H1 (cell line): Measurements from ENCODE around the gene TADA2B. TPM values are rescaled to one million over a fixed set of nuclear protein-coding genes. Genes with fewer than 3 reads are reported as not detected.
"Not testable (repeated sequence)": the region's sequence is repeated elsewhere in the genome, so short reads cannot be mapped to it uniquely, and the experiment has no call there.

Experiments
- CTCF ChIA-PET: fragments of 300-600 bp; sonication (Branson Sonifier 250); formaldehyde crosslinking; loops from one replicate; lab custom pipeline; 2021; ENCODE audit not compliant: partially characterized antibody; lab: Charles Lee
- POLR2A ChIA-PET: fragments of 300-600 bp; sonication (Branson Sonifier 250); formaldehyde crosslinking; loops from one replicate; lab custom pipeline; 2021; ENCODE audit warnings: inconsistent platforms; ENCODE audit not compliant: partially characterized antibody; lab: Charles Lee
- DNase-seq, 2 experiments: peaks; one replicate each; pipeline versions ENCODE4 v3.0.0 to v3.0.0-alpha.2; 2010 to 2022; ENCODE audit warnings: low spot score in 2 of 2, low read depth in 1 of 2, mixed read lengths in 1 of 2
- FAIRE-seq: peaks from 2 replicates; lab custom pipeline; 2011; peaks lifted over from hg19 to GRCh38; lab: Jason Lieb, UNC
- H2AFZ ChIP-seq: 2 replicates; pipeline ENCODE4 v1.8.1; 2012; ENCODE audit warnings: low read length, inconsistent platforms
- H2AK5ac ChIP-seq: 2 replicates; pipeline ENCODE4 v1.6.1; 2013; ENCODE audit warnings: low read depth, low read length
- H2BK120ac ChIP-seq: replicated peaks from 2 replicates; pipeline ENCODE3; 2013; ENCODE audit warnings: low read depth, low read length, inconsistent platforms
- H2BK12ac ChIP-seq: 2 replicates; pipeline ENCODE4 v1.6.1; 2013; ENCODE audit warnings: low read depth, low read length
- H2BK15ac ChIP-seq: 2 replicates; pipeline ENCODE4 v1.6.1; 2013; ENCODE audit warnings: low read length
- H2BK20ac ChIP-seq: 2 replicates; pipeline ENCODE4 v1.6.1; 2013; ENCODE audit warnings: low read length
- H2BK5ac ChIP-seq: 2 replicates; pipeline ENCODE4 v1.6.1; 2013; ENCODE audit warnings: low read depth, low read length
- H3K14ac ChIP-seq: 2 replicates; pipeline ENCODE4 v1.6.1; 2013; ENCODE audit warnings: inconsistent platforms; ENCODE audit not compliant: insufficient read length
- H3K18ac ChIP-seq: 2 replicates; pipeline ENCODE4 v1.6.1; 2013; ENCODE audit warnings: low read length; ENCODE audit errors: extremely low read depth
- H3K23ac ChIP-seq: 2 replicates; pipeline ENCODE4 v1.6.1; 2013; ENCODE audit warnings: inconsistent platforms; ENCODE audit not compliant: insufficient read length
- H3K23me2 ChIP-seq: 2 replicates; pipeline ENCODE4 v1.6.1; 2013; ENCODE audit warnings: low read depth, low read length
- H3K27ac ChIP-seq: 2 replicates; pipeline ENCODE4 v1.6.1; 2011; ENCODE audit warnings: low read depth, low read length, inconsistent platforms
- H3K27me3 ChIP-seq, 4 experiments: replicated peaks in 1 of 4; 1 replicate in 1 of 4; 2 replicates in 3 of 4; pipeline versions ENCODE4 v1.6.1 to v1.8.1; 2011 to 2013; ENCODE audit warnings: low read length in 3 of 4, mild to moderate bottlenecking in 3 of 4, inconsistent platforms in 2 of 4, mixed read lengths in 2 of 4, moderate library complexity in 1 of 4; ENCODE audit not compliant: control insufficient read depth in 3 of 4, insufficient read depth in 3 of 4; ENCODE audit errors: extremely low read depth in 1 of 4
- H3K36me3 ChIP-seq, 4 experiments: 2 replicates each; pipeline versions ENCODE4 v1.6.1 to v1.8.1; 2011 to 2013; ENCODE audit warnings: mild to moderate bottlenecking in 4 of 4, low read length in 3 of 4, moderate library complexity in 2 of 4, control low read depth in 1 of 4, inconsistent platforms in 1 of 4; ENCODE audit not compliant: insufficient read depth in 4 of 4, control insufficient read depth in 2 of 4
- H3K4ac ChIP-seq: replicated peaks from 2 replicates; pipeline ENCODE3; 2013; ENCODE audit warnings: low read length, low read depth, mixed read lengths, inconsistent platforms; ENCODE audit not compliant: insufficient read length
- H3K4me1 ChIP-seq, 4 experiments: replicated peaks in 1 of 4; 1 replicate in 1 of 4; 2 replicates in 3 of 4; pipeline versions ENCODE4 v1.6.1 to v1.8.1; 2011 to 2013; ENCODE audit warnings: low read length in 3 of 4, inconsistent platforms in 2 of 4, mixed read lengths in 1 of 4; ENCODE audit not compliant: insufficient read depth in 4 of 4, control insufficient read depth in 3 of 4
- H3K4me2 ChIP-seq, 2 experiments: 2 replicates each; pipeline versions ENCODE4 v1.6.1 to v1.8.1; 2011 to 2013; ENCODE audit warnings: low read depth in 2 of 2, low read length in 2 of 2, control low read depth in 1 of 2, inconsistent platforms in 1 of 2, mild to moderate bottlenecking in 1 of 2; ENCODE audit not compliant: insufficient read depth in 1 of 2
- H3K4me3 ChIP-seq, 4 experiments: fragments of 200-600, 300-600 bp in 1 of 4; sonication (generic), shearing (Covaris generic), sonication (Bioruptor Twin) in 1 of 4; 2 replicates each; pipeline versions ENCODE4 v1.5.1 to v1.8.1; 2011 to 2016; ENCODE audit warnings: low read length in 4 of 4, low read depth in 3 of 4, control low read depth in 2 of 4, inconsistent platforms in 2 of 4, mild to moderate bottlenecking in 2 of 4, mixed read lengths in 1 of 4, moderate library complexity in 1 of 4; ENCODE audit not compliant: insufficient read depth in 2 of 4; ENCODE audit errors: extremely low read depth in 1 of 4
- H3K56ac ChIP-seq: replicated peaks from 2 replicates; pipeline ENCODE3; 2013; ENCODE audit warnings: low read depth, mild to moderate bottlenecking, mixed read lengths, low read length, inconsistent platforms; ENCODE audit not compliant: insufficient read length
- H3K79me1 ChIP-seq: 2 replicates; pipeline ENCODE4 v1.6.1; 2013; ENCODE audit warnings: low read depth, low read length, control low read depth
- H3K79me2 ChIP-seq, 2 experiments: 2 replicates each; pipeline versions ENCODE4 v1.6.1 to v1.8.1; 2012 to 2013; ENCODE audit warnings: low read length in 2 of 2, mild to moderate bottlenecking in 2 of 2, inconsistent platforms in 1 of 2; ENCODE audit not compliant: insufficient read depth in 2 of 2, control insufficient read depth in 1 of 2
- H3K9ac ChIP-seq, 4 experiments: replicated peaks in 1 of 4; 1 replicate in 1 of 4; 2 replicates in 3 of 4; pipeline versions ENCODE4 v1.6.1 to v1.8.1; 2011 to 2013; ENCODE audit warnings: low read depth in 3 of 4, low read length in 3 of 4, control low read depth in 2 of 4, mild to moderate bottlenecking in 2 of 4, moderate library complexity in 2 of 4, inconsistent platforms in 1 of 4; ENCODE audit errors: extremely low read depth in 1 of 4
- H3K9me3 ChIP-seq, 2 experiments: 2 replicates each; pipeline versions ENCODE4 v1.6.1 to v1.8.1; 2012 to 2013; ENCODE audit warnings: mild to moderate bottlenecking in 2 of 2, moderate library complexity in 2 of 2, control low read depth in 1 of 2, inconsistent platforms in 1 of 2, low read depth in 1 of 2, low read length in 1 of 2, mixed read lengths in 1 of 2; ENCODE audit not compliant: insufficient read depth in 2 of 2
- H4K20me1 ChIP-seq, 2 experiments: replicated peaks in 1 of 2; 2 replicates each; pipeline versions ENCODE3 to v1.8.1; 2011 to 2013; ENCODE audit warnings: inconsistent platforms in 2 of 2, low read length in 2 of 2, mild to moderate bottlenecking in 1 of 2; ENCODE audit not compliant: insufficient read depth in 2 of 2, control insufficient read depth in 1 of 2
- H4K5ac ChIP-seq: 2 replicates; pipeline ENCODE4 v1.6.1; 2013; ENCODE audit warnings: low read length, low read depth, mixed read lengths, inconsistent platforms; ENCODE audit not compliant: insufficient read length
- H4K8ac ChIP-seq: 2 replicates; pipeline ENCODE4 v1.8.0; 2013; ENCODE audit warnings: mild to moderate bottlenecking, moderate library complexity, low read length, inconsistent platforms; ENCODE audit not compliant: insufficient read depth; ENCODE audit errors: extremely low read depth
- H4K91ac ChIP-seq: replicated peaks from 2 replicates; pipeline ENCODE3; 2013; ENCODE audit warnings: low read length, mixed read lengths, inconsistent platforms; ENCODE audit not compliant: insufficient read length
- ATF3 ChIP-seq: IDR thresholded peaks from 2 replicates; pipeline ENCODE4 v1.6.1; 2011; ENCODE audit warnings: low read depth, mild to moderate bottlenecking, low read length; ENCODE audit not compliant: insufficient read depth
- POLR2AphosphoS5 ChIP-seq: IDR thresholded peaks from 2 replicates; pipeline ENCODE4 v1.6.1; 2011; ENCODE audit warnings: low read depth, low read length
- RAD21 ChIP-seq, 2 experiments: IDR thresholded peaks in 1 of 2; conservative IDR thresholded peaks in 1 of 2; 2 replicates each; pipeline ENCODE4 v1.6.1; 2011; ENCODE audit warnings: low read depth in 2 of 2, low read length in 2 of 2, improper control_type of control experiment in 1 of 2, inconsistent platforms in 1 of 2, mild to moderate bottlenecking in 1 of 2, moderate library complexity in 1 of 2
- SIN3A ChIP-seq, 2 experiments: IDR thresholded peaks in 1 of 2; conservative IDR thresholded peaks in 1 of 2; 2 replicates each; pipeline ENCODE4 v1.6.1; 2011 to 2012; ENCODE audit warnings: low read length in 2 of 2, improper control_type of control experiment in 1 of 2, low read depth in 1 of 2, mild to moderate bottlenecking in 1 of 2
- WGBS, 2 experiments: shearing (Covaris generic) in 1 of 2; methylation state at CpG; one replicate each; pipeline versions ENCODE4 v1.1.6 to v1.1.7; 2013 to 2015; ENCODE audit warnings: low lambda C conversion rate in 2 of 2, mixed read lengths in 2 of 2, inconsistent platforms in 1 of 2, low coverage in 1 of 2, missing lambda C conversion rate in 1 of 2; ENCODE audit not compliant: insufficient replicate concordance in 2 of 2, insufficient coverage in 1 of 2, insufficient read length in 1 of 2; ENCODE audit errors: extremely low coverage in 1 of 2, missing lambda C conversion rate in 1 of 2; 5-methylcytosine and 5-hydroxymethylcytosine counted together
- polyA plus RNA-seq, 7 experiments: library from polyadenylated mRNA; depleted of rRNA in 3 of 7; stranded (reverse) in 5 of 7; unstranded in 2 of 7; fragments of >200 nt in 5 of 7; fragments of 200-250 nt in 2 of 7; gene quantifications; 1 replicate in 5 of 7; 2 replicates in 1 of 7; 4 replicates in 1 of 7; pipeline versions ENCODE4 v1.2.1 to v1.2.3, GENCODE V29; 2011 to 2013; ENCODE audit warnings: missing spikeins in 2 of 7, mixed read lengths in 2 of 7
- total RNA-seq: library from RNA; stranded (reverse); fragmentation: NEBNext Ultra II Directional; extraction: Animal tissue kit (Norgen Biotek cat#: 25700); gene quantifications from 2 replicates; pipeline ENCODE4 v1.2.1, GENCODE V29; 2021

The TADA2B gene
- total and polyA plus RNA-seq, 2 of the 8 experiments (the other 6 are each of a cell fraction or from before 2014, with no cell fraction given) = 5.7 to 12.1 TPM

GRCh38 chr4:7101692-7102515, 58.7 kb downstream of the TADA2B start (continued):
- TF ChIP-seq SIN3A (conservative IDR thresholded peaks at IDR 0.05 in 1 of 2, IDR thresholded peaks at IDR 0.05 in 1 of 2; ENCODE audit: low read depth in 1 of 2, low read length in 2 of 2) (0 out of 4 replicates have a peak, but pooled peaks of 1 of the 2 experiments have one; percentile 62), RAD21 (IDR thresholded peaks at IDR 0.05 in 1 of 2, conservative IDR thresholded peaks at IDR 0.05 in 1 of 2; ENCODE audit: low read depth in 2 of 2, low read length in 2 of 2) (peak; percentile 44 to 52), POLR2AphosphoS5 (no peak), ATF3 (0 out of 2 replicates have a peak, but pooled peaks have one; percentile 4)
- TF ChIP-seq, all 59 proteins: peak for 8

DNA sequence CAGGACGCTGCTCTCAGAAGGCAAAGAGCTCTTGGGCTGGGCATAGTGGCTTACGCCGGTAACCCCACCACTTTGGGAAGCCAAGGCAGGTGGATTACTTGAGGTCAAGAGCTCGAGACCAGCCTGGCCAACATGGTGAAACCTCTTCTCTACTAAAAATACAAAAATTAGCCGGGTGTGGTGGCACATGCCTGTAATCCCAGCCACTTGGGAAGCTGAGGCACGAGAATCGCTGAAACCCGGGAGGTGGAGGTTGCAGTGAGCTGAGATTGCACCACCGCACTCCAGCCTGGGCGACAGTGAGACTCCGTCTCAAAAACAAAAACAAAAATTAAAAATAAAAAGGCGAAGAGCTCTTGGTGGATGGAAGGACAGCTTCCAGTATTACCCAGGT, 59.3 kb downstream of the TADA2B start:
- DNase-seq, H3K36me3 ChIP-seq, H3K27ac ChIP-seq, H3K23ac ChIP-seq, H2BK20ac ChIP-seq, H2AK5ac ChIP-seq, H3K79me1 ChIP-seq, H3K9ac ChIP-seq, H3K9me3 ChIP-seq, H2BK12ac ChIP-seq, H2BK120ac ChIP-seq, H4K5ac ChIP-seq, FAIRE-seq, H4K20me1 ChIP-seq, H4K8ac ChIP-seq, H3K79me2 ChIP-seq, H3K4ac ChIP-seq, H2AFZ ChIP-seq, H3K56ac ChIP-seq, POLR2A ChIA-PET, H3K14ac ChIP-seq, H2BK5ac ChIP-seq, H4K91ac ChIP-seq, H3K18ac ChIP-seq: not testable (repeated sequence)
- H2BK15ac ChIP-seq = 0 out of 2 replicates have a peak overlapping the region, but pooled peaks have one; percentile 83
- peak overlapping the region; percentile 65 to 74 (median 66); a peak in 5 of 8 replicates for H3K4me3 ChIP-seq
- H3K23me2 ChIP-seq = peaks cover 12% of the 10 kb centered on the region; the same call in 1 of the 2 replicates
- CTCF ChIA-PET = interaction anchor here (0.6 to 5.1 kb wide), 27 partner anchors 11 to 218 kb away, joined by 3 to 65 read pairs (median 4); partner anchors contain the start of gene GRPEL1
- WGBS, 2 experiments = 76% methylated on average over 12 of the region's 12 CpGs; no CpG with 5 or more reads in 1 of the 2 experiments
- peak overlapping the region; percentile 79 to 88 for H3K4me2 ChIP-seq
- H3K4me1 ChIP-seq = peaks cover 0 to 12% (median 9%) of the 10 kb centered on the region in 4 experiments; a peak in 6 of 7 replicates
- H3K27me3 ChIP-seq = peaks cover 2 to 30% (median 26%) of the 10 kb centered on the region in 4 experiments
